ENCODE measurements around the gene ATP1A2.

- TF ChIP-seq CTCF (IDR thresholded peaks at IDR 0.05): peak; percentile 43
- TF ChIP-seq POLR2AphosphoS5 (IDR thresholded peaks at IDR 0.05; ENCODE audit: low read depth, low read length): no peak
- no peak for TF ChIP-seq TCF7L2 (IDR thresholded peaks at IDR 0.05; ENCODE audit: low read depth, low read length)
- TF ChIP-seq REST (IDR thresholded peaks at IDR 0.05; ENCODE audit: insufficient read depth in 1 of 2, low read depth in 2 of 2, low read length in 1 of 2): no peak
- TF ChIP-seq SIN3A (IDR thresholded peaks at IDR 0.05; ENCODE audit: borderline replicate concordance, insufficient read depth, low read depth, low read length): no peak
Observed at GRCh38 chr1:160161965-160162705, 46.6 kb downstream of the ATP1A2 start.

Measured in Panc1 (cell line).